ENCODE data around the gene PEMT.

DNA sequence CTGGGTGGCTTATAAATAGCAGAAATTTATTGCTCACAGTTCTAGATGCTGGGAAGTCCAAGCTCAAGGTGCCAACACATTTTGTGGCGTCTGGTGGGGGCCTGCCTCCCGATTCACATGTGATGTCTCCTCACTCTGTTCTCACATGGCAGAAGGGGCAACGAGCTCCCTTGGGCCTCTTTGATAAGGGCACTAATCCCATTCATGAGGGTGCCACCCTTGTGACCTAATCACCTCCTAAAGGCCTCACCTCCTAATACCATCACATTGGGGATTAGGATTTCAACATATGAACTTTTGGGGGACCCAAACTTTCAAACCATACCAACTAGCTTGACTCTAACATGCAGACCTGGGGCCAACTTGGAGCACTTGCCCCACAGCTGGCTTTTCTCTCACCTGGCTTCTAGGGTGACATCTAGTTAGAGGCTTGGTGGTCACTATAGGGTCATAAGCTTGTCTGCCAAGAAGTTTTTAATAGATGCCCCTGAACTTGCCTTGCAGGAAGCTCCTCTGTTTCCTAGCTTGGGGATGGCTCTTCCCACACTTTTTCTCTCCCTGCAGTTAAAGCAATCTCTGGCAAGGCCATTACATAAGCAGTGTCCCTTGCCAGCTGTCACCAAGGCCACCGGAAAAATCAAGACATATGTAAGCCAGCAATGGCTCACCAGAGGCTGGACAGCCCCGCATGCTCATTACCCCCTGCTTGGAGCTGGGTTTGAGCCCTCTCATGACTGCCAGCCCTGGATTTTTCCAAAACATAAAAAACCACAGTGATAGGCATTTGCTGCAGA lies 123.1 kb downstream of the PEMT start:
- no peak for TF ChIP-seq POLR2A (IDR thresholded peaks at IDR 0.05)
- TF ChIP-seq, protein P1, sequence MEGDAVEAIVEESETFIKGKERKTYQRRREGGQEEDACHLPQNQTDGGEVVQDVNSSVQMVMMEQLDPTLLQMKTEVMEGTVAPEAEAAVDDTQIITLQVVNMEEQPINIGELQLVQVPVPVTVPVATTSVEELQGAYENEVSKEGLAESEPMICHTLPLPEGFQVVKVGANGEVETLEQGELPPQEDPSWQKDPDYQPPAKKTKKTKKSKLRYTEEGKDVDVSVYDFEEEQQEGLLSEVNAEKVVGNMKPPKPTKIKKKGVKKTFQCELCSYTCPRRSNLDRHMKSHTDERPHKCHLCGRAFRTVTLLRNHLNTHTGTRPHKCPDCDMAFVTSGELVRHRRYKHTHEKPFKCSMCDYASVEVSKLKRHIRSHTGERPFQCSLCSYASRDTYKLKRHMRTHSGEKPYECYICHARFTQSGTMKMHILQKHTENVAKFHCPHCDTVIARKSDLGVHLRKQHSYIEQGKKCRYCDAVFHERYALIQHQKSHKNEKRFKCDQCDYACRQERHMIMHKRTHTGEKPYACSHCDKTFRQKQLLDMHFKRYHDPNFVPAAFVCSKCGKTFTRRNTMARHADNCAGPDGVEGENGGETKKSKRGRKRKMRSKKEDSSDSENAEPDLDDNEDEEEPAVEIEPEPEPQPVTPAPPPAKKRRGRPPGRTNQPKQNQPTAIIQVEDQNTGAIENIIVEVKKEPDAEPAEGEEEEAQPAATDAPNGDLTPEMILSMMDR (IDR thresholded peaks at IDR 0.05): no peak
- no peak for TF ChIP-seq POLR2AphosphoS5 (IDR thresholded peaks at IDR 0.05)

Data from sigmoid colon (tissue), 4 donors.